GM23338 (cell line): Measurements from ENCODE around the gene SULT2A1.

Source experiments
- CTCF ChIP-seq, 2 experiments: fragments of 200-600 bp in 1 of 2; sonication (generic) in 1 of 2; conservative IDR thresholded peaks; 2 replicates each; pipeline versions ENCODE4 v1.5.1 to v1.6.1; 2016 to 2017; ENCODE audit warnings: antibody characterized with exemption in 2 of 2, low read depth in 2 of 2, mild to moderate bottlenecking in 2 of 2, moderate library complexity in 1 of 2
- EZH2 ChIP-seq: fragments of 200-600 bp; sonication (generic); IDR thresholded peaks from one replicate; pipeline ENCODE4 v1.8.0; 2017; ENCODE audit warnings: antibody characterized with exemption, mild to moderate bottlenecking, low read depth; ENCODE audit not compliant: unreplicated experiment
- EZH2phosphoT487 ChIP-seq: fragments of 200-600 bp; sonication (generic); IDR thresholded peaks from one replicate; pipeline ENCODE4 v1.8.1; 2018; ENCODE audit warnings: antibody characterized with exemption; ENCODE audit not compliant: unreplicated experiment

- TF ChIP-seq CTCF (conservative IDR thresholded peaks at IDR 0.05; ENCODE audit: low read depth in 2 of 2), result peak; percentile 63 to 98
- TF ChIP-seq EZH2, result no peak
- no peak for TF ChIP-seq EZH2phosphoT487
These were observed 37.2 kb downstream of the SULT2A1 start for GRCh38 chr19:47848823-47849473.
